Myocyte (in vitro differentiated cells): ENCODE measurements around the gene MDM2. TPM values are rescaled to one million over a fixed set of nuclear protein-coding genes. Genes with fewer than 3 reads are reported as not detected.
"Not testable (repeated sequence)": the region's sequence is repeated elsewhere in the genome, so short reads cannot be mapped to it uniquely, and the experiment has no call there.

Experiments
- DNase-seq: peaks from one replicate; pipeline ENCODE4 v3.0.0-alpha.2; 2012; ENCODE audit warnings: low read depth
- total RNA-seq: library from RNA; depleted of rRNA; stranded (reverse); fragments of >200 nt; gene quantifications from 2 replicates; pipeline ENCODE4 v1.2.3, GENCODE V29; 2014

MDM2 gene
- total RNA-seq, 1 donor from 2014 or later, result 132 TPM

DNA sequence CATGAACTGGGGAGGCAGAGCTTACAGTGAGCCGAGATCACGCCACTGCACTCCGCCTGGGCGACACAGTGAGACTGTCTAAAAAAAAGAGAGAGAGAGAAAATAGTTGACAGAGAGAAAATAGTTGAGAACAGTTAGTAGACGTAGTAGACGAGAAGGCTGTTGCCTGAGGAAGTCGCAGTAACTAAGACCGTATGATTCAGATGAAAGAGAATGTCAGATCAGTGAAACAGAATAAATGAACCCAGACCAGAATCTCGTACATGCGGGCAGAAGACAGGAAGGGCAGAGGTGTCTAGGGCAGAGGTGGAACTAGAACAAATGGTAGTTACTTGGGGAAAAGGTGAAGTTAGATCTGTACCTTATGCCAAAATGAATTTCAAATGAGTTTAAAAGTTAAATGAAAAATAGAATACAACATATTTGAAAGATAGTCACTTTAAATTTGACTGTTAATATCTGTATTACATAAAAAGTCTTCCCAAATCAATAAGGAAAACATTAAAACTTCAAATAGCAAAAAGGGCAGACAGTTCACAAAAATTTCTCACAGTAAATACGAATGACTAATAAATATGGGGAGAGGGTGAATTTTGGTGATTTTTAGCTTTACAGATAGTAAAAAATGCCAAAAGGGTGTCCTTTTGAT is 17.7 kb downstream of the MDM2 start:
- DNase-seq, result no peak

DNA sequence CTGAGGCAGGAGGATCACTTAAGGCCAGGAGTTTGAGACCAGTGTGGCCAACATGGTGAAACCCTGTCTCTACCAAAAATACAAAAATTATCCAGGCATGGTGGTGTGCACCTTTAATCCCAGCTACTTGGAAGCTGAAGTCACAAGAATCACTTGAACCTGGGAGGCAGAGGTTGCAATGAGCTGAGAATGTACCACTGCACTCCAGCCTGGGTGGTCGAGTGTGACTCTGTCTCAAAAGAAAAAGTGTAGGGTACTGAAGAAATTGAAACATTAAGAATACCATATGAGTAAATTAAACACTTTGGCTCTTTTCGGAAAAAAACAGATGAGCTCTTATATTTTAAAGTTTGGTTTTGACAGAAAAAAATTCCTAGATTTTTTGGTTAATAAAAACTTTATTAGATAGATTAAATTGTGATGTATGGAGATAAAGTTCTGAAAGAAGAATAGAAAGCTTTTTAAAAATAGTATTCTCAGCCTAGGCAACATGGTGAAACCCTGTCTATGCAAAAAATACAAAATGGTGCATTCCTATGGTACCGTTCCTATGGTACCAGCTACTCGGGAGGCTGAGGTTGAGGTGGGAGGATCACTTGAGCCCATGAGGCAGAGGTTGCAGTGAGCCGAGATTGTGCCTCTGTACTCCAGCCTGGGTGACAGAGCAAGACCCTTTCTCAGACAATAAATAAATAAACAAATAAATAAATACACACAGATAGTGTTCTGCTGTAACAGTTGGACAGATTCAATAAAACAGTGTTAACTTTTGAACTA is 20.1 kb downstream of the MDM2 start:
- no peak for DNase-seq

DNA sequence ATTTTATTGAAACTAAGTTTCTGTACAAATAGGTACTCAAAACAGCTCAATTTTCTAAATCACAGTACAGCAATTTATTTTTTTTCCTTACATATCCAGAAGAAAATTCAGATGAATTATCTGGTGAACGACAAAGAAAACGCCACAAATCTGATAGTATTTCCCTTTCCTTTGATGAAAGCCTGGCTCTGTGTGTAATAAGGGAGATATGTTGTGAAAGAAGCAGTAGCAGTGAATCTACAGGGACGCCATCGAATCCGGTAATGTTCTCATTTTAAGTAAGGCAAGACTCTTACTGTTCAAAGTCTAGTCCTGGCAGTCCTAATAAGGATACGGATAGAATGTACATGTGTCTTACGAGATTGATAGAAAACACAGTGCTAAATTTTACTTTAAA is 20.7 kb downstream of the MDM2 start:
- DNase-seq, result no peak

DNA sequence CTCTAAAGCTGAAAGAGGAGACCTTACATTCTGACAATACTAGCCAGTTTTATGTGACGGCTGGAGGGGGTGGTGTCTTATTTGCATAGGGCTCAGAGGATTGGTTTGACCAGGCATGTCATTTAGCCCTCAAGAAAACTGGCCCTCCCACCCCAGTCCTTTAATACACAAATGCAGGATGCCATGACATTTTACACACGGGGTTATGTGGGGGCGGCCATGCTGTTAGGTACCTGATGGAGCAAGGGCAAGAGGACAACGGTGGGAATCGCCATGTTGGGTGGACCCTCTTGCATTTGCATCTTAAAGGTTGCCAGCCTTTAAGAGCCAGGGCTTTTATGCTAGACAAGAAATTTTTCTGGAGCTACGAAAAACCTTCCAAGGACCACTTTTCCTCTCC is 23.3 kb downstream of the MDM2 start:
- no peak for DNase-seq

DNA sequence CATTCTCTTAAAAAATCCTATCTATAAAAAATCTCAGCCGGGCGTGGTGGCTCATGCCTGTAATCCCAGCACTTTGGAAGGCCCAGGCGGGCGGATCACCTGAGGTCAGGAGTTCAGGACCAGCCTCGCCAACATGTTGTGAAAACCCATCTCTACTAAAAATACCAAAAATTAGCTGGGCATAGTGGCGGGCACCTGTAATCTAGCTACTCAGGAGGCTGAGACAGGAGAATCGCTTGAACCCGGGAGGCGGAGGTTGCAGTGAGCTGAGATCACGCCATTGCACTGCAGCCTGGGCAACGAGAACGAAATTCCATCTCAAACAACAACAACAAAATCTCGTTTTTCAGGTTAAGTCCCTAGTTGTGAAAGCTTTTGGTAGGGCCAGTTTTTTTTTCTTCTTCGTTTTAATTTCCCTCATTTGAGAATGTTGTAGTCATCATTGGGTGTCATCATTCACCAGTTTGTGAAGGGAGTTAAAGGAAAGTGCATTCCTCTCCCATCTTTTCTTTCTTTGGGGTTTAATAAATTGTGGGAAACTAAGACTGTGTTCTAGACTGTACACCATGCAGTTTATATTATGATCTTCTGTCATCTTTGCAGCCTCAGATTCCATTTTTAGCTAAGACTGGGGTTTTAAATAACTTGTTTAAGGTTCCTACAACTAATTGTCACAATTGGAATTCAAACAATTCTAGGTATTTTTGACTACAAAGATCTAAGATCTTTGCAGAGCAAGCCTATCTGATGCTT is 23.9 kb downstream of the MDM2 start:
- DNase-seq, result no peak

DNA sequence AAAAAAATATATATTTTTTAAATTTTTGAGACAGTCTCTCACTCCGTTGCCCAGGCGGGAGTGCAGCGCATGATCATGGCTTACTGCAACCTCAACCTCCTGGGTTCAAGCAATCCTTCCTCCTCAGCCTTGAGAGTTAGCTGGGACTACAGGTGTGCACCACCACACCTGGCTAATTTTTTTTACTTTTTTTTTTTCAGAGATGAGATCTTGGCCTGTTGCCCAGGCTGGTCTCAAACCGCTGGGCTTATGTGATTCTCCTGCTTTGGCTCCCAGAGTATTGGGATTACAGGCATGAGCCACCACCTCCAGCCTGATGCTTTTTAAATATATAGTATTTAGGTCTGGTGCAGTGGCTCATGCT is 24.5 kb downstream of the MDM2 start:
- no peak for DNase-seq

DNA sequence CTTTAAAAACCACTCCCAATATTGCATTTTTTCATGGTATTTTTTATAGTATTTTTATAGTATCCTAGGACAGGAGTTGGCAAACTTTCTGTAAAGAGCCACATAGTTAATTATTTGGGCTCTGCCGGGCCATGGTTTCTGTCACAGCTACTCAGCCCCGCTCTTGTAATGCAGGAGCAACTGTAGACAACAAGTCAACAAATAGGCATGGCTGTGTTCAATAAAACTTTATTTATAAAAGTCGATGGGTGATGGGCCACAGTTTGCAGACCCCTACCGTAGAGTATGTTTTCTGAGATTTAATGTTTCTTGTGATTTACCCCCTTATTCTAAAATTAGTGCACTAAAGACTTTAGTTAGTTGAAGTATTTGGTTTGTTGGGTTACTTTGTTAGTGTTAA is 25.5 kb downstream of the MDM2 start:
- no peak for DNase-seq

DNA sequence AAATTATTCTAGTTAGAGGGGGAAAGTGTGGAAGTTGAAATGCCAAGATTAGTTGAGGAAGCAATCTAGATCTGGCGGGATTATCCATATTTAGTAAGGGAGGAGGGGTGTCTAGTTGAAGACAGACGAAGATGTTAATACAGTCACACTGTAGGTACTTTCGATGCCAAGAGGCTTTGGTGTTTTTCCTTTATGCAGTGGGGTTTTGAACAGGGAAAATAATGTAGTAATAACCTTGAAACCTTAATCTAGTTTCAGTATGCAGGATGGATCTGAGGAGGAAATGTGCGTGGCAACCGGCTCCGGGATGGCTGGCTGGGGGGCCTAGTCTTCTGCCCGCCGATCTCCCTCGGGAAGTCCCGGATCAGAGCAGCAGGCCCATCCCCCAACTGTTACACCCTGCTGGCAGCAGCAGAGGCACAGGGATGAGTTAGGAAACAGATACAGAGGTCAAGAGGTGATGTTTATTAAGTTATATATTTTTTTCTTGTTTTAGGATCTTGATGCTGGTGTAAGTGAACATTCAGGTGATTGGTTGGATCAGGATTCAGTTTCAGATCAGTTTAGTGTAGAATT is 27.4 kb downstream of the MDM2 start:
- DNase-seq, result no peak

DNA sequence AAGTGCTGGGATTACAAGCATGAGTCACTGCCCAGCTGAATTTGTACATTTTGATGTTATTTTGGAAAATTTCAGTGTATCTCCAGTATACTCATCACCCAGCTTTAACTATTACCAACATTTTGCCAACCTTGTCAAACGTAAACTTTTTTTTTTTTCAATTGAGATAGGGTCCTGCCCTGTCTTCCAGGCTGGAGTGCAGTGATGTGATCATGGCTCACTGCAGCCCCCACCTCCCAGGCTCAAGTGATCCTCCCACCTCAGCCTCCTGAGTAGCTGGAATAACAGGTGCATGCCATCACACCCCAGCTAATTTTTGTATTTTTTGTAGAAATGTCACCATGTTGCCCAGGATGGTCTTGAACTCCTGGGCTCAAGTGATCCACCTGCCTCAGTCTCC is 29.2 kb downstream of the MDM2 start:
- no peak for DNase-seq

DNA sequence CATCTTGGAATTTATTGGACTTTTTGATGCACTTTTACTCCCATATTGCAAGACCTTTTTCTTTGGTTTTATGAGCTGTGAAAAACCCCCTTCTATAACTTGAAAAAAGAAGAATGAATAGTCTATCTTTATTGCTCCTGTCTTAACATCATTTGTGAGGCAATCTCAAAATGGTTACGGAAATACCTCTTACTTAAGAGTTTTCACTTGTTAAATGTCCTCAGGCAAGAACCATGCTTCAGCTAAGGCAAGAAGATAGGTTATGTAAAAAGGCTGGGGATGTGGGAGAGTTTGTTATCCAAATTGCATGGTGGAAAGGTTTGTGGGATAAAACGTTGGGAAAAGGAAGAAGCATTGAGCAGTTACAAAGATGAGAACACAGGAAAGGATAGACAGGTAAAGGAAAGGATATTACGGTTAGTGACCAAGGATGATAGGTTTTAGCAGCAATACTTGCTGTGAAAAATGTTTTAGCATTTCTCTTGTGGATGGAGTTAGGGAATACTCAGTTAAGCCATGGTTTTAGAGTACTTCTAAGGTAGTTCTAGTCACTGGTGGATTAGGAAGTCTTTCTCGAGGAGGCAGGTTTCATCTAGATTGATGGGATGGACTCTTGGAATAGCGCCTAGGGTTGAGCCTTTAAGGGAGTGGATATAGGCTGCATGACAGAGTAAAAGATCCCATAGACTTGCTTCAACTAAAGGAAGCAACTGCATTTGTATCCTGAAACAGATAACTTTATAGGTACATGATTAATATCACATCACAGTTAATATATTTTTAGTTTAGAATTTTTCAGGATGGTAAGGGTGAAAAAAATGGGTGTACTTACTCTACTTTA is 30.3 kb downstream of the MDM2 start:
- no peak for DNase-seq

DNA sequence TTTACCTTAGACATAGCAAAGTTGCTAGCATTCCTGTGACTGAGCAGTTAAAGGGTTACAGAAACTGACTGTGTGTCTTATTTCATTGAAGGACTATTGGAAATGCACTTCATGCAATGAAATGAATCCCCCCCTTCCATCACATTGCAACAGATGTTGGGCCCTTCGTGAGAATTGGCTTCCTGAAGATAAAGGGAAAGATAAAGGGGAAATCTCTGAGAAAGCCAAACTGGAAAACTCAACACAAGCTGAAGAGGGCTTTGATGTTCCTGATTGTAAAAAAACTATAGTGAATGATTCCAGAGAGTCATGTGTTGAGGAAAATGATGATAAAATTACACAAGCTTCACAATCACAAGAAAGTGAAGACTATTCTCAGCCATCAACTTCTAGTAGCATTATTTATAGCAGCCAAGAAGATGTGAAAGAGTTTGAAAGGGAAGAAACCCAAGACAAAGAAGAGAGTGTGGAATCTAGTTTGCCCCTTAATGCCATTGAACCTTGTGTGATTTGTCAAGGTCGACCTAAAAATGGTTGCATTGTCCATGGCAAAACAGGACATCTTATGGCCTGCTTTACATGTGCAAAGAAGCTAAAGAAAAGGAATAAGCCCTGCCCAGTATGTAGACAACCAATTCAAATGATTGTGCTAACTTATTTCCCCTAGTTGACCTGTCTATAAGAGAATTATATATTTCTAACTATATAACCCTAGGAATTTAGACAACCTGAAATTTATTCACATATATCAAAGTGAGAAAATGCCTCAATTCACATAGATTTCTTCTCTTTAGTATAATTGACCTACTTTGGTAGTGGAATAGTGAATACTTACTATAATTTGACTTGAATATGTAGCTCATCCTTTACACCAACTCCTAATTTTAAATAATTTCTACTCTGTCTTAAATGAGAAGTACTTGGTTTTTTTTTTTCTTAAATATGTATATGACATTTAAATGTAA is 31.5 kb downstream of the MDM2 start:
- no peak for DNase-seq

DNA sequence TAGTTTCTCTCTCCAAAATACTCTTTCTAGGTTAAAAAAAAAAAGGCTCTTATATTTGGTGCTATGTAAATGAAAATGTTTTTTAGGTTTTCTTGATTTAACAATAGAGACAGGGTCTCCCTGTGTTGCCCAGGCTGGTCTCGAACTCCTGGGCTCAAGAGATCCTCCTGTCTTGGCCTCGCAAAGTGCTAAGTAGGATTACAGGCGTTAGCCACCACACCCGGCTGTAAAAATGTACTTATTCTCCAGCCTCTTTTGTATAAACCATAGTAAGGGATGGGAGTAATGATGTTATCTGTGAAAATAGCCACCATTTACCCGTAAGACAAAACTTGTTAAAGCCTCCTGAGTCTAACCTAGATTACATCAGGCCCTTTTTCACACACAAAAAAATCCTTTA is 33.2 kb downstream of the MDM2 start:
- not testable (repeated sequence) for DNase-seq

DNA sequence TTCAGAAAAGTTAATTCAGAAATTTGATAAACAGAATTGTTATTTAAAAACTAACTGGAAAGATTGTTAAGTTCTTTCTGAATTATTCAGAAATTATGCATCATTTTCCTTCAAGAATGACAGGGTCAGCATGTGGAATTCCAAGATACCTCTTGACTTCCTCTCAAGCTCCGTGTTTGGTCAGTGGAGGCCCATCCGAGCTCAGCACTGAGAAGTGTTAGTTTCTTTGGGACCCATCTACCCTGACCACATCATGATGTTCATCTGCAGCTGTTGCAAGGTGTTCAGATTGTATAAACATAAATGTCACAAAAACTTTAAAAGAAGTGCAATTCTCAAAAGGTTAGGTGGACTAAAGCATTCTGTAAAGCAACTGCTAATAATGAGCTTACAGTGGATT is 33.7 kb downstream of the MDM2 start:
- DNase-seq, result no peak

DNA sequence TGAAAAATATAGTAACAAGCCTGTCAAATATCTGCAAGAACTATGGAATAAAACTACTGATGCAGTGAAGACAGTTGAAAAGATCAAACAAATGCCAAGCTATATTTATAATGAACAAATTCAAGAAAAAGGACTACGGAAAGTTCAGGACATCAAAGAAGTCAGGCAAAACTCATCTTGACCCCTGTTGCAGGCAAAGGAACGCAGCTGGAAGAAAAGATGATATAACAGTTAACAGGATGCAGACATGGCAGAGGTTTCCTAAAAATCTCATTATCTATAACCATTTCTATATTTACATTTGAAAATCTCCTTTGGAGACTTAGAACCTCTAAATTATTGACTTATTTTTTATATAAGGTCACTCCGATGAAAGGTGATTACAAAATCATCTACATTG is 34.1 kb downstream of the MDM2 start:
- no peak for DNase-seq

DNA sequence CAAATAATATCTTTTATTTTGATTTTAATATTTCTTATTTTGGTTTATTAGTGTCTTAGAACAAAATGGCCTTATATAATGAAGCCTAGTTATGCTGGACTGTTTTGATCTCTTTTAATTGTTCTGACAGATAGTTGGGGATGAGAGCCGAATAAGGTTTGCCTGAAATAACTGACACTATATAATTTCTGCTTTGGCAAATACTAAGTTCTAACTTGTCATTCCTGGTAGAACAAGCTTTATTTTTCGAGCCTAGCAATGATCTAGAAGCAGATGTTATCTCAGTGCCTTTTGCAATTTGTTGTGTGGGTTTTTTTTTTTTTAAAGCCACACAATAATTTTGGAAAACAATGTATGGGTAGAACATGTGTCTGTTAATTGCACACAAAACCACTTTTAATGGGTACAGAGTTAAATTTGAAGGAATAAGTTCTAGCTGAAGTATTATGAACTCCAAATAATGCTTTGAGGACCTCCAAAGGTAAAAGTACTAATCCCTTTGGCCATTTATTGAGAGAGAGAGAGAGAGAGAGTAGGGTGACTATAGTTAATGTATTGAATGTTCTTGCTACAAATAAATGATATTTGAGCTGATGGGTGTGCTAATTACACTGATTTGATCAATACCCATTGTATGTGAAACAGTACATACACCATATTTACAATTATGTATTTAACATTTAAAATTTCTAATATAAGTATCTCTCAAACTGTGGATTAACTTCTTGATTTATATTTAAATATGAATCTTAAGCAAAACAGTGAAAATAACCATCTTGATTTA is 35.0 kb downstream of the MDM2 start:
- no peak for DNase-seq

DNA sequence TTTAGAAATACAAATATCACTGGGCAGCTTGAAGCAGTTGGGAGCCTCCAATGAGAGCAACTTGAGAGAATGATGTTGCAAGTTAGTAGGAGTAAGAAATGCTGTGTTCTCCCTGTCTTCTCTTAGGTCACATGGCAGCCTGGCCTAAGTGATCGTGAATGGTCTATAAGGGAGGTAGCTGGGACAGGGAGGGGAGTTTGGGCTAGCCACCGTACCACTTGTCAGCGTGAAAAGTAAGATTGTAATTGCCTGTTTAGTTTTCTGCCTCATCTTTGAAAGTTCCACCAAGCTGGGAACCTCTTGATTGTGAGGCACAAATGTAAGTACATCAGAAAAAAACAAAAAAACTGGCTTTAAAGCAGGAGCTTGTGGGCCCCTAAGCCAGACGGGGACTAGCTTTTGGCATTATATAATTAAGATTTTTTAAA is 36.4 kb downstream of the MDM2 start:
- DNase-seq, result no peak

DNA sequence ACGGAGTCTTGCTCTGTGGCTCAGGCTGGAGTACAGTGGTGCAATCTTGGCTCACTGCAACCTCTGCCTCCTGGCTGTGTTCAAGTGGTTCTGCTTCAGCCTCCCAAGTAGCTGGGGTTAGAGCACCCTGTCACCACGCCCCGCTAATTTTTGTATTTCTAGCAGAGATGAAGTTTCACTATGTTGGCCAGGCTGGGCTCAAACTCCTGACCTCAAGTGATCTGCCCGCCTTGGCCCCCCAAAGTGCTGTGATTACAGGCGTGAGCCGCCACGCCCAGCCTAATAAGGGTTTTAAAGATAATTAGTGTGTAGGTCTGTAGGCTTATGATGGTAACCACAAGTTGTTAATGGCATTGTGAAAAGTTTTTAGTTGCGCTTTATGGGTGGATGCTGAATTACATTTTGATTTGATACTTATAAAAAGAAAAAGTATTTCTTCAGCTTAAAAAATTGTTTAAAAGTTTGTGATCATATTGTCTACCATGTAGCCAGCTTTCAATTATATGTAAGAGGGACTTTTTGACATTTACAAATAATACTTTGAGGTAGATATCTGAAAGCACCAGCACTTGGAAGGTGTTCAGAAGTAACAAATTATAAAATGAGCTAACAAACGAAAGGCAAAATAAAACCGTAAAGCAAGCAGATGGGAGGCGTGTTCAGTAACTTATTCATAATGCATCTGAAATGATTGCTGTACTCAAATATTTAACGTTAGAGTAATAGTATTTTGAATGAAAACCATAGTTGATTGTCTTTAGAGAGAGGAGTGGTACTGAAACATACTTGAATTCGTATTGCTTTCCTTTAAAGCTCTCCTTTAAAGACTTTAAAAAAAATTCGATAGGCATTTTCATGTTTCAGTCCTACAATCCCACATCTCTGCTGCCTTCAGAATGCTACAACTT is 37.1 kb downstream of the MDM2 start:
- no peak for DNase-seq

DNA sequence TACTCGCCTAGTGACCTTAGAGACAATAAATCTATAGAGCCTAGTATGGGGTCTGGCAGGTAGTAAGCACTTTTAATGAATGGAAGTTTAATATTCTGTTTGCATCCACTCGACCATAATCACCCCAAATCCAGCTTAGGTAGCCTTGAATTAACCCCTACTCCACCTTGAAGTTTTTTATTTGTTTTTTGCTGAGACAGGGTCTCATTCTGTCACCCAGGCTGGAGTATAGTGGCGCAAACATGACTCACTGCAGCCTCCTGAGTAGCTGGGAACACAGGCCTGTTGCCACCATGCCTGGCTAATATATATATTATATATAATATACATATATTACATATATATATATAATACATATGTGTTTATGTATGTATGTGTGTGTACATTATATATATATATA is 38.8 kb downstream of the MDM2 start:
- no peak for DNase-seq
